Glutamatergic neuron (in vitro differentiated cells): Measurements from ENCODE around the gene ZNHIT2. TPM values are rescaled to one million over a fixed set of nuclear protein-coding genes. Genes with fewer than 3 reads are reported as not detected.
A peak's percentile ranks its signal among the peaks of the same experiment; 100 is the strongest.
"Not testable (repeated sequence)": the region's sequence is repeated elsewhere in the genome, so short reads cannot be mapped to it uniquely, and the experiment has no call there.

Experiments
- DNase-seq: peaks from one replicate; pipeline ENCODE4 v3.0.0; 2022
- H3K27ac Mint-ChIP-seq: one replicate; pipeline ENCODE4 v1.8.0; 2020; ENCODE audit warnings: mild to moderate bottlenecking, mixed read lengths, inconsistent platforms; ENCODE audit not compliant: unreplicated experiment
- H3K27me3 Mint-ChIP-seq: one replicate; pipeline ENCODE4 v1.8.0; 2020; ENCODE audit warnings: mild to moderate bottlenecking, moderate library complexity, mixed read lengths, inconsistent platforms; ENCODE audit not compliant: unreplicated experiment
- H3K36me3 Mint-ChIP-seq: one replicate; pipeline ENCODE4 v1.8.0; 2020; ENCODE audit warnings: mild to moderate bottlenecking, mixed read lengths, inconsistent platforms; ENCODE audit not compliant: unreplicated experiment
- H3K4me1 Mint-ChIP-seq: one replicate; pipeline ENCODE4 v1.8.0; 2020; ENCODE audit warnings: mild to moderate bottlenecking, low read depth, mixed read lengths, inconsistent platforms; ENCODE audit not compliant: unreplicated experiment
- H3K4me3 Mint-ChIP-seq: one replicate; pipeline ENCODE4 v1.8.0; 2020; ENCODE audit warnings: mild to moderate bottlenecking, mixed read lengths, inconsistent platforms; ENCODE audit not compliant: unreplicated experiment
- H3K9me3 Mint-ChIP-seq: one replicate; pipeline ENCODE4 v1.8.0; 2020; ENCODE audit warnings: mild to moderate bottlenecking, moderate library complexity, mixed read lengths, inconsistent platforms; ENCODE audit not compliant: unreplicated experiment
- CTCF ChIP-seq: fragments of 200-600 bp; sonication (generic); IDR thresholded peaks from one replicate; pipeline ENCODE4 v1.5.0; 2021; ENCODE audit not compliant: partially characterized antibody, unreplicated experiment
- total RNA-seq: library from RNA; stranded (reverse); fragmentation: NEBNext Ultra II Directional; extraction: Animal tissue kit (Norgen Biotek cat#: 25700); gene quantifications from one replicate; pipeline ENCODE4 v1.2.1, GENCODE V29; 2021; ENCODE audit not compliant: unreplicated experiment

ZNHIT2 gene
- total RNA-seq, 1 donor from 2014 or later: 4.1 TPM

DNA sequence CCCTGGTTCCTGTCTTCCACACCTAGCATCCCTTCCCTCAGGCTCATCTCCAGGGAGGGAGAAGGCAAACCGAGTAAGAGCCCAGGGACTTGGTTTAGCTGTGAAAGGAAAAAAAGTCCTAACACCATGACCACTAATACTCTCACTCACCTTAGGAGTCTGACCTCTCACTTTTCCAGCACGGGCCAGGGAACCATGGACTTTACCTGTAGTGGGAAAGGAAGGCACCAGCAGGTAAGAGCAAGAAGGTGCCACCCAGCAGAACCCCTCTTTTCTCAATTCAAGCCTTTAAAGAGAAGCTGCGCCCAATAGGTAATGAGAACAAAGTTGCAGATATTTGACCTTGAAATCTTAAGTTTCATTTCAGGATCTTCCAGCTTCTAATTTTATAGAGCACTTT lies 3.3 kb upstream of the ZNHIT2 start:
- Mint-ChIP-seq H3K4me3 (peak overlapping the region; percentile 99), H3K27me3 (peaks cover 23% of the 10 kb centered on the region), H3K27ac (peak overlapping the region; percentile 28), H3K9me3 (peaks cover 18% of the 10 kb centered on the region), H3K36me3 (no peaks in the 10 kb centered on the region), H3K4me1 (peaks cover 6% of the 10 kb centered on the region)
- no peak for DNase-seq
- no peak for TF ChIP-seq CTCF

DNA sequence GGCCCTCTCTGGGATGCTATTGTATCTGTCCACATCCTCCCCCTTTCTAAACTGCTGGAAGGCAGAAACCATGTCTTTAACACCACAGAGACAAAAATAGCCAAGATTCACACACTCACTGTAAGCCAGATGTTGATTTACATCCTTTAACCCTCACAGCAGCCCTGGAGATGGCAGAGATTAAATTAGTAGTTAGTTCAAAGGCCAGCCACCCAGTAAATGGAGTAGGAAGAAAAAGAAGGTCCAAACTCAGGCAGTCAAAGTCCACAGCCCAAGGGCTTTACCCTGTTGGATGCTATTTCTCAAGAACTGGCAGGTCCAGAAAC lies 2.1 kb upstream of the ZNHIT2 start:
- Mint-ChIP-seq H3K27me3 (peaks cover 23% of the 10 kb centered on the region), H3K4me1 (peaks cover 6% of the 10 kb centered on the region), H3K36me3 (no peaks in the 10 kb centered on the region), H3K4me3 (peak overlapping the region; percentile 99), H3K27ac (no peak overlapping the region), H3K9me3 (peaks cover 18% of the 10 kb centered on the region)
- no peak for DNase-seq
- no peak for TF ChIP-seq CTCF

DNA sequence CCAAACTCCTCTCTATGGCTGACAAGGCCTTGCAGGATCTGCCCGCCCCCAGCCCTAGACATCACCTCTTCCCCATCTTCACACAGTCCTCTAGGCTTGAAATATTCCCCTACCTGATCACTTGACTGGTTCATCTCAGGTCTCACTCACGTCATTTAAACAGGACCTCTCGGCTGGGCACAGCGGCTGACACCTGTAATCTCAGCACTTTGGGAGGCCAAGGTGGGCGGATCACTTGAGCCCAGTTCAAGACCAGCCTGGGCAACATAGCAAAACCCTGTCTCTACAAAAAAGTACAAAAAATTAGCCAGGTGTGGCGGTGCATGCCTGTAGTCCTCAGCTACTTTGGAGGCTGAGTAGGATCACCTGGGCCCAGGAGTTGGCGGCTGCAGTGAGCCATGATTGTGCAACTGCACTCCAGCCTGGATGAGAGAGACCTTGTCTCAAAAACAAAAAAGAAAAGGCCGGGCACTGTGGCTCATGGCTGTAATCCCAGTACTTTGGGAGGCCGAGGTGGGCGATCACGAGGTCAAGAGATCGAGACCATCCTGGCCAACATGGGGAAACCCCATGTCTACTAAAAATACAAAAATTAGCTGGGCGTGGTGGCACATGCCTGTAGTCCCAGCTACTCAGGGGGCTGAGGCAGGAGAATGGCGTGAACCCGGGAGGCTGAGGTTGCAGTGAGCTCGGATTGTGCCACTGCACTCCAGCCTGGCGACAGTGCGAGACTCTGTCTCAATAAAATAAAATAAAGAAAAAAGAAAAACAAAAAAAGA lies 1.6 kb upstream of the ZNHIT2 start:
- Mint-ChIP-seq H3K27ac (peak overlapping the region; percentile 71), H3K27me3 (peaks cover 24% of the 10 kb centered on the region), H3K4me3 (peak overlapping the region; percentile 17), H3K9me3 (peaks cover 18% of the 10 kb centered on the region)
- H3K36me3 Mint-ChIP-seq, H3K4me1 Mint-ChIP-seq, DNase-seq: not testable (repeated sequence)

DNA sequence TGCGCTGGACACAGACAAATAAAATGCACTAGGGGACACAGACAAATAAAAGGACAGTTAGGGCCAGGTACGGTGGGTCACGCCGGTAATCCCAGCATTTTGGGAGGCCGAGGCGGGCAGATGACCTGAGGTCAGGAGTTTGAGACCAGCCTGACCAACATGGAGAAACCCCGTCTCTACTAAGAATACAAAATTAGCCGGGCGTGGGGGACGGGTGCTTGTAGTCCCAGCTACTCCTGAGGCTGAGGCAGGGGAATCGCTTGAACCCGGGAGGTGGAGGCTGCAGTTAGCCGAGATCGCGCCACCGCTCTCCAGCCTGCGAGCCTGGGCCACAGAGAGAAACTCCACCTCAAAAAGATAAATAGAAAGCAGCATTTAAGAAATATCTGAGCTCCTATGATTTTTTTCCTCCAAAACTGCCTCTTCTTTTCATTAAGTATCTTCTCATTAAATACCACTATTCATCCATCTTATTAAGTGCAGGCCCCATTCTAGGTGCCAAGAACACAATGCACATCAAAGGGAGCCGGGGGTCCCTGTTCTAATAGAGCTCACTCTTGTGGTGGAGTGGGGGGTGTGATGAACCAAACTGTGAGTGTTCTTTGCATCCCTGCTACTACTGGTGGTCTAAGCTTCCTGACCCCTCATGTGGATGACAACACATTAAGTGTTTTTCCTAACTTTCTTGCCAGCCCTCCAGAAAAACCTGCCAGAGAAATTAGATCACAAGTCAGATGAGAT lies 766 bp upstream of the ZNHIT2 start:
- peak; percentile 48 for TF ChIP-seq CTCF
- peaks cover 30% of the 10 kb centered on the region for H3K27me3 Mint-ChIP-seq
- peaks cover 22% of the 10 kb centered on the region for H3K9me3 Mint-ChIP-seq
- no peak for DNase-seq
- no peaks in the 10 kb centered on the region for H3K36me3 Mint-ChIP-seq
- H3K27ac Mint-ChIP-seq: peak overlapping the region; percentile 82
- H3K4me1 Mint-ChIP-seq: peaks cover 13% of the 10 kb centered on the region
- H3K4me3 Mint-ChIP-seq: peak overlapping the region; percentile 75

DNA sequence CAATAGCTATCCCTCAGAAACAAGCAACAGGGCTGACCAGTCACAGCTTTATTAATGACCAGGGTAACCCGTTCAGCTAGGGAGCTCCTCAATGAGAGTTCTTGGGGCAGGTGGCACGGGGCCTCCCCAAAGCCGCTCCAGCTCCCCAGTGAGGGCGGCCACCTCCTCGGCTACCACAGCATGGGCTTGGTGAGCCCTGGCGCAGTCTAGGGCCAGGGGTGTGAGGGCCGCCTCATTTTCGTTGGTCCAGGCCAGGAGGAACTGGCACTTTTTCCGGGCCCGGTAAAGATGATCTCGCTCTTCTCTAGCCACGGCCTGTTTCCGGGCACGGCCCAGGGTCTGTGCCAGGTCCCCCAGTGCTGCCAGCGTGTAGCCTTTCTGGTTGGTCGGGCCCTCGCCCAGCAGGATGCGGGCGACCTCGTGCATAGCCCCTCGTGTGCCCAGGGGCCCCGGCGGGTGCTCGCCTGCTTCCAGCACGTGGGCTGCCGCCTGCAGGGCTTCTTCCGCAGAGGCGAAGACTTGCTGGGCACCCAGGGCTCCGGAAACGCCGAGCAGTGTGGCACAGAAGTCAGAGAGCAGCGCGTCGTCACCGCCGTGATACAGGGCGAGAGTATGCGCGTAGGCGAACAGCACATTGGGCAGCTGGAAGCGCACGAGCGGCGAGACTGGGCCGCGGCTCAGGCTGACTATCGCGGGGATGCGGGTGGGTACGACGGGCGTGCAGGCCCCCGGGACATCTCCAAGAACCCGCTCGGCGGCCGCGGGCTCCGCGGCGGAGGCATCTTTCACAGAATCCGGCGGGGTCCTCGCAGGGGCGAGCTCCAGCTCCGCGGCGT lies 913 bp downstream of the ZNHIT2 start:
- Mint-ChIP-seq H3K27me3 (peaks cover 25% of the 10 kb centered on the region), H3K4me3 (peak overlapping the region; percentile 88), H3K36me3 (no peaks in the 10 kb centered on the region), H3K9me3 (peaks cover 24% of the 10 kb centered on the region), H3K27ac (peak overlapping the region; percentile 82), H3K4me1 (peaks cover 12% of the 10 kb centered on the region)
- TF ChIP-seq CTCF: no peak
- peak; percentile 49 for DNase-seq
